ENCODE measurements around the gene ARHGEF39. TPM values are rescaled to one million over a fixed set of nuclear protein-coding genes. Genes with fewer than 3 reads are reported as not detected.

ARHGEF39 gene
- polyA plus RNA-seq, 1 donor (not counting 4 experiments of a cell fraction or from before 2014, with no cell fraction given) = 2.4 TPM

- DNase-seq (ENCODE audit: low read depth, low spot score) = no peak
- dilution Hi-C loops (cut with MboI; ENCODE audit: extremely low pct_ligation_motif_present, low sequenced_read_pairs) = no loop called here
- Histone ChIP-seq H3K4me3 (ENCODE audit: control insufficient read depth in 2 of 3, extremely low read depth in 1 of 3, insufficient read depth in 2 of 3, low read depth in 1 of 3, low read length in 3 of 3) (no peak overlapping the region), H3K36me3 (ENCODE audit: control insufficient read depth in 2 of 2, extremely low read depth in 1 of 2, insufficient read depth in 2 of 2, low read length in 2 of 2) (peaks cover 0 to 12% of the 10 kb centered on the region in 2 experiments), H3K9ac (ENCODE audit: control insufficient read depth, extremely low read depth, insufficient read depth, low read length) (no peak overlapping the region), H3K4me2 (ENCODE audit: control insufficient read depth, extremely low read depth, insufficient read depth, low read depth, low read length) (no peak overlapping the region), H3K79me2 (ENCODE audit: control insufficient read depth, insufficient read depth, low read length) (no peaks in the 10 kb centered on the region), H2AFZ (ENCODE audit: control insufficient read depth, low read length) (no peak overlapping the region), H3K4me1 (ENCODE audit: control insufficient read depth, extremely low read depth, insufficient read depth, low read length) (peaks cover 17% of the 10 kb centered on the region), H3K27me3 (ENCODE audit: control insufficient read depth, extremely low read depth, insufficient read depth, low read length) (no peaks in the 10 kb centered on the region), H3K27ac (ENCODE audit: control insufficient read depth, insufficient read depth, low read length) (no peak overlapping the region), H3K9me3 (ENCODE audit: control insufficient read depth, low read depth, low read length) (no peaks in the 10 kb centered on the region), H4K20me1 (ENCODE audit: control insufficient read depth, extremely low read depth, insufficient read depth, low read length) (no peaks in the 10 kb centered on the region), H3K9me1 (ENCODE audit: control insufficient read depth, extremely low read depth, insufficient read depth, low read length) (no peaks in the 10 kb centered on the region)
- FAIRE-seq = no peak
- TF ChIP-seq CTCF (optimal IDR thresholded peaks at IDR 0.05 in 1 of 3, IDR thresholded peaks at IDR 0.05 in 1 of 3, conservative IDR thresholded peaks at IDR 0.05 in 1 of 3; ENCODE audit: extremely low read depth in 1 of 3, insufficient read depth in 2 of 3, low read length in 3 of 3) (no peak), EZH2 (IDR thresholded peaks at IDR 0.05; ENCODE audit: low read length) (no peak)
Measured at GRCh38 chr9:35666549-35666948, 1.6 kb upstream of the ARHGEF39 start.

DNA sequence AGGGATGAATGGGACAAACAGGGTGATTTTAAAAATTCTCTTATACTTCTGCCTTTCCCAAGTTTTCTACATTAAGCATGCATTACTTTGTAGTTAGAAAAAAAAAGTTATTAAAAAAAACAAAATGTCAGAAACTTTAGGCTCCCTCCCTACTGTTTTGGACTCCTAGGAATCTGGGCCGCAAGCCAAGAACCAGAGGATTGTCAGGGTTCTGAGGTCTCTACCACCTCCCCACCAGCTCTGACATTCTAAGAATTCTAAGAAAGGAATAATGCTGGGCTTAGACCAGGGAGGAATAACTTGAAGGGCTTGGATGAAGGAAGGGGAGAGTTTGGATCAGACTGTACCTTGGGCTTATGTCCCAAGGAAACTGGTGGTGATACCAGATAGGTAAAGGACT, 1.1 kb upstream of the ARHGEF39 start:
- Histone ChIP-seq H3K36me3 (ENCODE audit: control insufficient read depth in 2 of 2, extremely low read depth in 1 of 2, insufficient read depth in 2 of 2, low read length in 2 of 2) (peaks cover 0 to 13% of the 10 kb centered on the region in 2 experiments), H3K27me3 (ENCODE audit: control insufficient read depth, extremely low read depth, insufficient read depth, low read length) (no peaks in the 10 kb centered on the region), H3K9ac (ENCODE audit: control insufficient read depth, extremely low read depth, insufficient read depth, low read length) (no peak overlapping the region), H3K9me1 (ENCODE audit: control insufficient read depth, extremely low read depth, insufficient read depth, low read length) (no peaks in the 10 kb centered on the region), H3K9me3 (ENCODE audit: control insufficient read depth, low read depth, low read length) (no peaks in the 10 kb centered on the region), H3K79me2 (ENCODE audit: control insufficient read depth, insufficient read depth, low read length) (no peaks in the 10 kb centered on the region), H4K20me1 (ENCODE audit: control insufficient read depth, extremely low read depth, insufficient read depth, low read length) (no peaks in the 10 kb centered on the region), H3K4me1 (ENCODE audit: control insufficient read depth, extremely low read depth, insufficient read depth, low read length) (peaks cover 17% of the 10 kb centered on the region), H3K4me2 (ENCODE audit: control insufficient read depth, extremely low read depth, insufficient read depth, low read depth, low read length) (no peak overlapping the region), H3K27ac (ENCODE audit: control insufficient read depth, insufficient read depth, low read length) (no peak overlapping the region), H3K4me3 (ENCODE audit: control insufficient read depth in 2 of 3, extremely low read depth in 1 of 3, insufficient read depth in 2 of 3, low read depth in 1 of 3, low read length in 3 of 3) (no peak overlapping the region), H2AFZ (ENCODE audit: control insufficient read depth, low read length) (no peak overlapping the region)
- DNase-seq (ENCODE audit: low read depth, low spot score) (no peak), FAIRE-seq (no peak)
- dilution Hi-C loops (cut with MboI; ENCODE audit: extremely low pct_ligation_motif_present, low sequenced_read_pairs) = no loop called here
- TF ChIP-seq EZH2 (IDR thresholded peaks at IDR 0.05; ENCODE audit: low read length) = no peak
- TF ChIP-seq CTCF (optimal IDR thresholded peaks at IDR 0.05 in 1 of 3, IDR thresholded peaks at IDR 0.05 in 1 of 3, conservative IDR thresholded peaks at IDR 0.05 in 1 of 3; ENCODE audit: extremely low read depth in 1 of 3, insufficient read depth in 2 of 3, low read length in 3 of 3) = no peak
